ENCODE data around the gene RBBP4. TPM values are rescaled to one million over a fixed set of nuclear protein-coding genes. Genes with fewer than 3 reads are reported as not detected.

The RBBP4 gene
- total RNA-seq, 2 donors from 2014 or later: 122 to 183 TPM

- DNase-seq (ENCODE audit: low spot score): no peak
- H3K9me3 ChIP-seq: no peaks in the 10 kb centered on the region
- WGBS: 49% methylated on average over 6 of the region's 6 CpGs
- H3K4me3 ChIP-seq: no peak overlapping the region
- H3K4me1 ChIP-seq (replicated peaks): peaks cover 7% of the 10 kb centered on the region
- TF ChIP-seq POLR2AphosphoS5 (IDR thresholded peaks at IDR 0.05) (no peak), CTCF (IDR thresholded peaks at IDR 0.05) (no peak), POLR2A (IDR thresholded peaks at IDR 0.05) (no peak)
- intact Hi-C loops (cut with DNase I): no loop called here
- H3K27me3 ChIP-seq (replicated peaks; ENCODE audit: insufficient read depth): no peaks in the 10 kb centered on the region
- H3K36me3 ChIP-seq: no peaks in the 10 kb centered on the region
- peak overlapping the region; percentile 75 to 78 for H3K27ac ChIP-seq
Observed at GRCh38 chr1:32701421-32701911, 50.5 kb downstream of the RBBP4 start.

GRCh38 chr1:32701951-32702598 is 51.1 kb downstream of the RBBP4 start:
- Histone ChIP-seq H3K4me1 (replicated peaks) (peaks cover 12% of the 10 kb centered on the region), H3K27ac (peak overlapping the region; percentile 75 to 78), H3K36me3 (no peaks in the 10 kb centered on the region), H3K27me3 (replicated peaks; ENCODE audit: insufficient read depth) (no peaks in the 10 kb centered on the region), H3K9me3 (no peaks in the 10 kb centered on the region), H3K4me3 (peak overlapping the region; percentile 49 to 55)
- intact Hi-C loops (cut with DNase I): loop anchor here (2.0 kb wide), 1 partner anchor 51 kb away; the partner anchor contains the start of genes RBBP4 and ZBTB8OS
- WGBS: 10% methylated on average over 26 of the region's 27 CpGs
- no peak for DNase-seq (ENCODE audit: low spot score)
- TF ChIP-seq POLR2AphosphoS5 (IDR thresholded peaks at IDR 0.05) (no peak), POLR2A (IDR thresholded peaks at IDR 0.05) (no peak), CTCF (IDR thresholded peaks at IDR 0.05) (no peak)

- no peaks in the 10 kb centered on the region for H3K27me3 ChIP-seq (replicated peaks; ENCODE audit: insufficient read depth)
- H3K9me3 ChIP-seq: no peaks in the 10 kb centered on the region
- TF ChIP-seq CTCF (IDR thresholded peaks at IDR 0.05) (no peak), POLR2A (IDR thresholded peaks at IDR 0.05) (no peak), POLR2AphosphoS5 (IDR thresholded peaks at IDR 0.05) (no peak)
- H3K4me1 ChIP-seq (replicated peaks): peaks cover 12% of the 10 kb centered on the region
- intact Hi-C loops (cut with DNase I): loop anchor here (2.0 kb wide), 1 partner anchor 52 kb away; the partner anchor contains the start of genes RBBP4 and ZBTB8OS
- H3K27ac ChIP-seq: peak within 1 kb of the TSS; percentile 75 to 78
- H3K36me3 ChIP-seq: no peaks in the 10 kb centered on the region
- peak within 1 kb of the TSS; percentile 49 to 55 for H3K4me3 ChIP-seq
- 0% methylated on average over 40 of the region's 70 CpGs for WGBS
- DNase-seq (ENCODE audit: low spot score): no peak
Observed at GRCh38 chr1:32702599-32703478, 51.8 kb downstream of the RBBP4 start, which contains the start of gene SYNC. Gene SYNC (minus strand): TSS chr1:32702770. CDS start chr1:32702660, 110 bp downstream.

- intact Hi-C loops (cut with DNase I): loop anchor here (2.0 kb wide), 1 partner anchor 53 kb away; the partner anchor contains the start of genes RBBP4 and ZBTB8OS
- Histone ChIP-seq H3K27me3 (replicated peaks; ENCODE audit: insufficient read depth) (no peaks in the 10 kb centered on the region), H3K36me3 (no peaks in the 10 kb centered on the region), H3K4me3 (peak overlapping the region; percentile 49 to 55), H3K9me3 (no peaks in the 10 kb centered on the region), H3K27ac (peak overlapping the region in 1 of 2 donors; percentile 75), H3K4me1 (replicated peaks) (peaks cover 12% of the 10 kb centered on the region)
- no peak for DNase-seq (ENCODE audit: low spot score)
- TF ChIP-seq POLR2A (IDR thresholded peaks at IDR 0.05) (no peak), POLR2AphosphoS5 (IDR thresholded peaks at IDR 0.05) (no peak), CTCF (IDR thresholded peaks at IDR 0.05) (no peak)
- WGBS: 54% methylated on average over 18 of the region's 18 CpGs
Observed at GRCh38 chr1:32703479-32704291, 52.7 kb downstream of the RBBP4 start.
